K562 (cell line): ENCODE measurements around the gene DDX51. TPM values are rescaled to one million over a fixed set of nuclear protein-coding genes. Genes with fewer than 3 reads are reported as not detected.

Experiments
- CEBPB ChIP-seq: fragments of 450-650 bp; IDR thresholded peaks from 2 replicates; pipeline ENCODE4 v1.6.1; 2016; ENCODE audit warnings: missing genetic modification characterization, missing compliant biosample characterization
- CREBBP ChIP-seq: IDR thresholded peaks from one replicate; pipeline ENCODE4 v1.6.1; 2012; ENCODE audit warnings: low read depth, mild to moderate bottlenecking, control low read depth, inconsistent platforms, low read length
- DACH1 ChIP-seq: fragments of 450-650 bp; IDR thresholded peaks from 2 replicates; pipeline ENCODE4 v1.6.1; 2018; ENCODE audit not compliant: partially characterized antibody
- ELK1 ChIP-seq: sonication (generic); formaldehyde crosslinking; IDR thresholded peaks from 2 replicates; pipeline ENCODE4 v1.8.1; 2022; ENCODE audit warnings: missing genetic modification reagents
- FOXA1 ChIP-seq: fragments of 450-650 bp; IDR thresholded peaks from 2 replicates; pipeline ENCODE4 v1.6.1; 2016; ENCODE audit warnings: mild to moderate bottlenecking, borderline replicate concordance
- HNRNPUL1 ChIP-seq: fragments of 200-400 bp; formaldehyde crosslinking; IDR thresholded peaks from 2 replicates; pipeline ENCODE4 v1.6.1; 2017; ENCODE audit warnings: low read length
- HOMEZ ChIP-seq: fragments of 250-450 bp; sonication (Bioruptor Pico); IDR thresholded peaks from 2 replicates; pipeline ENCODE4 v1.4.0; 2020; ENCODE audit warnings: mild to moderate bottlenecking, moderate library complexity
- LEF1 ChIP-seq: fragments of 450-650 bp; IDR thresholded peaks from 2 replicates; pipeline ENCODE4 v1.6.1; 2016; ENCODE audit warnings: mild to moderate bottlenecking
- MYBL2 ChIP-seq, 2 experiments: fragments of 450-650 bp in 1 of 2; sonication (generic) in 1 of 2; formaldehyde crosslinking in 1 of 2; IDR thresholded peaks; 2 replicates each; pipeline versions ENCODE4 v1.6.1 to v1.8.1; 2017 to 2022; ENCODE audit warnings: borderline replicate concordance in 1 of 2, inconsistent platforms in 1 of 2, low read depth in 1 of 2, mild to moderate bottlenecking in 1 of 2, missing genetic modification reagents in 1 of 2, moderate library complexity in 1 of 2
- NBN ChIP-seq: fragments of 450-650 bp; IDR thresholded peaks from 2 replicates; pipeline ENCODE4 v1.6.1; 2016; ENCODE audit warnings: low read depth, mild to moderate bottlenecking
- PHF21A ChIP-seq: fragments of 450-650 bp; IDR thresholded peaks from 2 replicates; pipeline ENCODE4 v1.6.1; 2017; ENCODE audit warnings: low read depth, borderline replicate concordance
- PTRF ChIP-seq: fragments of 450-650 bp; IDR thresholded peaks from 2 replicates; pipeline ENCODE4 v1.6.1; 2016; ENCODE audit warnings: mild to moderate bottlenecking, missing genetic modification characterization, missing compliant biosample characterization
- RB1 ChIP-seq: fragments of 450-650 bp; IDR thresholded peaks from 2 replicates; pipeline ENCODE4 v1.6.1; 2017; ENCODE audit warnings: low read depth, mild to moderate bottlenecking
- SRSF1 ChIP-seq: fragments of 200-400 bp; formaldehyde crosslinking; IDR thresholded peaks from 2 replicates; pipeline ENCODE4 v1.6.1; 2017; ENCODE audit warnings: mild to moderate bottlenecking, low read depth, low read length, moderate library complexity
- ZNF282 ChIP-seq: sonication (generic); formaldehyde crosslinking; IDR thresholded peaks from 2 replicates; pipeline ENCODE4 v1.8.1; 2023; ENCODE audit warnings: missing genetic modification reagents
- ZNF324 ChIP-seq: fragments of 250-450 bp; sonication (Bioruptor Pico); IDR thresholded peaks from 2 replicates; pipeline ENCODE4 v1.4.0; 2020; ENCODE audit warnings: mild to moderate bottlenecking
- polyA plus RNA-seq, 8 experiments: library from polyadenylated mRNA; depleted of rRNA in 4 of 8; stranded (reverse) in 5 of 8; unstranded in 3 of 8; fragments of >200 nt; fragmentation: Nextera tagmentation in 2 of 8; fragmentation: Illumina TruSeq in 1 of 8; extraction: Ambion mirVana in 2 of 8; extraction: Trizol in 1 of 8; gene quantifications; 2 replicates each; pipeline versions ENCODE4 v1.2.1 to v1.2.3, GENCODE V29; 2011 to 2014; ENCODE audit warnings: inconsistent platforms in 1 of 8, missing spikeins in 1 of 8
- total RNA-seq, 7 experiments: library from RNA; depleted of rRNA in 6 of 7; stranded (reverse); fragments of >200 nt in 6 of 7; fragmentation: Illumina TruSeq in 2 of 7; extraction: Trizol in 2 of 7; gene quantifications; 2 replicates each; pipeline versions ENCODE4 v1.2.1 to v1.2.3, GENCODE V29; 2011 to 2021; ENCODE audit warnings: low replicate concordance in 1 of 7
- TF ChIP-seq, protein P1 (sequence below): IDR thresholded peaks from 2 replicates; pipeline ENCODE4 v1.6.1; 2016; ENCODE audit warnings: missing genetic modification characterization, missing compliant biosample characterization
- TF ChIP-seq, protein P2 (sequence below): IDR thresholded peaks from 2 replicates; pipeline ENCODE4 v1.6.1; 2011; ENCODE audit warnings: borderline replicate concordance, low read depth, mild to moderate bottlenecking, moderate library complexity, low read length; ENCODE audit not compliant: insufficient read depth, poor library complexity, severe bottlenecking

DDX51 gene
- total and polyA plus RNA-seq, 9 of the 15 experiments (the other 6 are each of a cell fraction or from before 2014, with no cell fraction given): 1.1 to 35.9 (median 12.4) TPM

- TF ChIP-seq ZNF282 (CRISPR knock-in tag): no peak
- TF ChIP-seq MYBL2 (IDR thresholded peaks at IDR 0.05; ENCODE audit: low read depth): 0 out of 2 replicates have a peak, but pooled peaks have one; percentile 11
- no peak for TF ChIP-seq MYBL2 (CRISPR knock-in tag; IDR thresholded peaks at IDR 0.05; ENCODE audit: borderline replicate concordance)
- TF ChIP-seq ZNF324 (CRISPR knock-in tag): no peak
- no peak for TF ChIP-seq HNRNPUL1
- TF ChIP-seq NBN: no peak
- TF ChIP-seq, protein P1, sequence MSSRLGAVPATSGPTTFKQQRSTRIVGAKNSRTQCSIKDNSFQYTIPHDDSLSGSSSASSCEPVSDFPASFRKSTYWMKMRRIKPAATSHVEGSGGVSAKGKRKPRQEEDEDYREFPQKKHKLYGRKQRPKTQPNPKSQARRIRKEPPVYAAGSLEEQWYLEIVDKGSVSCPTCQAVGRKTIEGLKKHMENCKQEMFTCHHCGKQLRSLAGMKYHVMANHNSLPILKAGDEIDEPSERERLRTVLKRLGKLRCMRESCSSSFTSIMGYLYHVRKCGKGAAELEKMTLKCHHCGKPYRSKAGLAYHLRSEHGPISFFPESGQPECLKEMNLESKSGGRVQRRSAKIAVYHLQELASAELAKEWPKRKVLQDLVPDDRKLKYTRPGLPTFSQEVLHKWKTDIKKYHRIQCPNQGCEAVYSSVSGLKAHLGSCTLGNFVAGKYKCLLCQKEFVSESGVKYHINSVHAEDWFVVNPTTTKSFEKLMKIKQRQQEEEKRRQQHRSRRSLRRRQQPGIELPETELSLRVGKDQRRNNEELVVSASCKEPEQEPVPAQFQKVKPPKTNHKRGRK (tag): no peak
- TF ChIP-seq SRSF1: no peak
- TF ChIP-seq LEF1: no peak
- TF ChIP-seq, protein P2, sequence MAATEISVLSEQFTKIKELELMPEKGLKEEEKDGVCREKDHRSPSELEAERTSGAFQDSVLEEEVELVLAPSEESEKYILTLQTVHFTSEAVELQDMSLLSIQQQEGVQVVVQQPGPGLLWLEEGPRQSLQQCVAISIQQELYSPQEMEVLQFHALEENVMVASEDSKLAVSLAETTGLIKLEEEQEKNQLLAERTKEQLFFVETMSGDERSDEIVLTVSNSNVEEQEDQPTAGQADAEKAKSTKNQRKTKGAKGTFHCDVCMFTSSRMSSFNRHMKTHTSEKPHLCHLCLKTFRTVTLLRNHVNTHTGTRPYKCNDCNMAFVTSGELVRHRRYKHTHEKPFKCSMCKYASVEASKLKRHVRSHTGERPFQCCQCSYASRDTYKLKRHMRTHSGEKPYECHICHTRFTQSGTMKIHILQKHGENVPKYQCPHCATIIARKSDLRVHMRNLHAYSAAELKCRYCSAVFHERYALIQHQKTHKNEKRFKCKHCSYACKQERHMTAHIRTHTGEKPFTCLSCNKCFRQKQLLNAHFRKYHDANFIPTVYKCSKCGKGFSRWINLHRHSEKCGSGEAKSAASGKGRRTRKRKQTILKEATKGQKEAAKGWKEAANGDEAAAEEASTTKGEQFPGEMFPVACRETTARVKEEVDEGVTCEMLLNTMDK: no peak
- no peak for TF ChIP-seq PTRF (tag)
- TF ChIP-seq PHF21A: no peak
- TF ChIP-seq RB1: no peak
- TF ChIP-seq CEBPB (tag): no peak
- TF ChIP-seq ELK1: no peak
- TF ChIP-seq CREBBP: peak; percentile 23
- TF ChIP-seq FOXA1: no peak
- TF ChIP-seq HOMEZ (CRISPR knock-in tag): no peak
- TF ChIP-seq DACH1: no peak
These were observed 13.8 kb upstream of the DDX51 start (continued) for GRCh38 chr12:132157733-132158409.
